H1 (cell line): ENCODE measurements around the gene CIAO2A. TPM values are rescaled to one million over a fixed set of nuclear protein-coding genes. Genes with fewer than 3 reads are reported as not detected.
A peak's percentile ranks its signal among the peaks of the same experiment; 100 is the strongest.

Source experiments
- ASH2L ChIP-seq: fragments of 200-600, 300-600 bp; sonication (generic); IDR thresholded peaks from one replicate; pipeline ENCODE4 v1.7.1; 2017; ENCODE audit warnings: low read length
- CBX8 ChIP-seq: fragments of 300-800, 300-1000 bp; sonication (generic); IDR thresholded peaks from 2 replicates; pipeline ENCODE4 v1.7.1; 2016; ENCODE audit warnings: low read depth, low read length, borderline replicate concordance
- CHD2 ChIP-seq: IDR thresholded peaks from 2 replicates; pipeline ENCODE4 v1.6.1; 2012; ENCODE audit warnings: low read length, improper control_type of control experiment
- CTCF ChIP-seq, 3 experiments: IDR thresholded peaks; 1 replicate in 2 of 3; 2 replicates in 1 of 3; pipeline versions ENCODE4 v1.5.1 to v1.6.1; 2011; ENCODE audit warnings: low read length in 3 of 3, mild to moderate bottlenecking in 3 of 3, inconsistent platforms in 2 of 3, low read depth in 1 of 3, moderate library complexity in 1 of 3; ENCODE audit not compliant: insufficient read depth in 1 of 3; ENCODE audit errors: control extremely low read depth in 1 of 3
- GABPA ChIP-seq: IDR thresholded peaks from 2 replicates; pipeline ENCODE4 v1.6.1; 2011; ENCODE audit warnings: mild to moderate bottlenecking, low read length, moderate library complexity, borderline replicate concordance; ENCODE audit not compliant: insufficient read depth
- HDAC2 ChIP-seq, 2 experiments: fragments of 300-600 bp in 1 of 2; sonication (generic) in 1 of 2; IDR thresholded peaks; 2 replicates each; pipeline ENCODE4 v1.6.1; 2011 to 2012; ENCODE audit warnings: low read depth in 2 of 2, low read length in 2 of 2, mild to moderate bottlenecking in 2 of 2, moderate library complexity in 2 of 2, borderline replicate concordance in 1 of 2, inconsistent platforms in 1 of 2
- KDM4A ChIP-seq: IDR thresholded peaks from one replicate; pipeline ENCODE4 v1.7.1; 2012; ENCODE audit warnings: low read depth, mild to moderate bottlenecking, moderate library complexity, low read length, inconsistent platforms; ENCODE audit not compliant: severe bottlenecking
- SP1 ChIP-seq: IDR thresholded peaks from 2 replicates; pipeline ENCODE4 v1.6.1; 2011; ENCODE audit warnings: low read depth, low read length
- SP4 ChIP-seq: IDR thresholded peaks from 2 replicates; pipeline ENCODE4 v1.6.1; 2012; ENCODE audit warnings: low read length, inconsistent platforms
- SRF ChIP-seq: IDR thresholded peaks from 2 replicates; pipeline ENCODE4 v1.6.1; 2011; ENCODE audit warnings: mild to moderate bottlenecking, low read depth, low read length, moderate library complexity
- SUZ12 ChIP-seq: fragments of 200-600 bp; sonication (generic); IDR thresholded peaks from 2 replicates; pipeline ENCODE4 v1.6.1; 2012; ENCODE audit warnings: mild to moderate bottlenecking, inconsistent platforms, low read length, moderate library complexity, mixed read lengths
- TAF7 ChIP-seq: optimal IDR thresholded peaks from 2 replicates; pipeline ENCODE3; 2011; ENCODE audit warnings: low read depth, mild to moderate bottlenecking, inconsistent platforms, low read length, moderate library complexity, borderline replicate concordance
- TCF12 ChIP-seq: IDR thresholded peaks from 2 replicates; pipeline ENCODE4 v1.6.1; 2011; ENCODE audit warnings: low read depth, mild to moderate bottlenecking, low read length
- TEAD4 ChIP-seq: IDR thresholded peaks from 2 replicates; pipeline ENCODE4 v1.6.1; 2012; ENCODE audit warnings: low read depth, low read length, inconsistent platforms, mixed read lengths
- YY1 ChIP-seq: IDR thresholded peaks from 2 replicates; pipeline ENCODE4 v1.6.1; 2011; ENCODE audit warnings: low read depth, mild to moderate bottlenecking, low read length
- polyA plus RNA-seq, 7 experiments: library from polyadenylated mRNA; depleted of rRNA in 3 of 7; stranded (reverse) in 5 of 7; unstranded in 2 of 7; fragments of >200 nt in 5 of 7; fragments of 200-250 nt in 2 of 7; gene quantifications; 1 replicate in 5 of 7; 2 replicates in 1 of 7; 4 replicates in 1 of 7; pipeline versions ENCODE4 v1.2.1 to v1.2.3, GENCODE V29; 2011 to 2013; ENCODE audit warnings: missing spikeins in 2 of 7, mixed read lengths in 2 of 7
- total RNA-seq: library from RNA; stranded (reverse); fragmentation: NEBNext Ultra II Directional; extraction: Animal tissue kit (Norgen Biotek cat#: 25700); gene quantifications from 2 replicates; pipeline ENCODE4 v1.2.1, GENCODE V29; 2021
- TF ChIP-seq, protein P1 (sequence below): IDR thresholded peaks from 2 replicates; pipeline ENCODE4 v1.6.1; 2011; ENCODE audit warnings: low read depth, mild to moderate bottlenecking, low read length; ENCODE audit not compliant: insufficient read depth
- TF ChIP-seq, protein P2 (sequence below): IDR thresholded peaks from 2 replicates; pipeline ENCODE4 v1.6.1; 2011; ENCODE audit warnings: low read length, improper control_type of control experiment

Gene CIAO2A
- total and polyA plus RNA-seq, 2 of the 8 experiments (the other 6 are each of a cell fraction or from before 2014, with no cell fraction given), result 76.4 to 86.5 TPM

DNA sequence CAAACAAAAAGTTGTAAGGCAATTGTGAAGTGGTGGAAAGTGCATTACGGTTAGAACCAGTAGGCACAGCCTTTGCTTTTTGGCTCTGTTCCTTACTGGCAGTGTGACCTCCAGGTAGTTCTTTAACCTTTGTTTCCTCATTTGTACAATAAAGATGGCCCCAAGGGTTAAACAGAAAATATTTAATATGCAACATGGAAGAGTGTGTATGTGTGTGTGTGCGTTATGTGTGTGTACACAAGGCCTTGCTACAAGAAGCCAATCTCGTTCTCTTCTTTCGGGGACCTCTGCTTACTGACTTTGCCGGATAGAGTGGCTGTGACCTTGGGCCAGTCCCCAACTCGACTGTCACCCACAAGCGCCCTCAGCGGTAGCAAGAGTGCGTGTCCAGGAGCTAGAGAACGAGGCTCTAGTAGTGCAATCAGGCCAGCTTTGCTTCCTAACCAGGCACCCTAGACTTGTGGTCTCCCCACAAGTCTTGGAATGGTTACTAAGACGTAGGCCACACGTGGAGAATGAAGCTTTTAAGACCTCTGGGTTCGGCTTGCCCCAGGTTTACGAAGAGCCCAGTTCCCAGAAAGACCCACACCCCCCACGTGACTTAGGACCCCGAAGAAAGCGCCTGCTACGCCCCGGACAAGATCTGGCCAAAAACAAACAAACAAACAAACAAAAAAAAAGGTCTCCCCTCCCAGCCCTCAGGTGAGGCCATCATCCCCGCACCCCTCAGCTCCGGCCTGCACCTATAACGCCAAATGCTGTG, 593 bp downstream of the CIAO2A start (continued):
- TF ChIP-seq CHD2, result no peak
- TF ChIP-seq HDAC2 (IDR thresholded peaks at IDR 0.05; ENCODE audit: borderline replicate concordance in 1 of 2, low read depth in 2 of 2, low read length in 2 of 2), result peak in 1 of 2 experiments; percentile 39; a peak in 1 of 4 replicates
- no peak for TF ChIP-seq SUZ12
- TF ChIP-seq GABPA, result no peak
- TF ChIP-seq, protein P1, sequence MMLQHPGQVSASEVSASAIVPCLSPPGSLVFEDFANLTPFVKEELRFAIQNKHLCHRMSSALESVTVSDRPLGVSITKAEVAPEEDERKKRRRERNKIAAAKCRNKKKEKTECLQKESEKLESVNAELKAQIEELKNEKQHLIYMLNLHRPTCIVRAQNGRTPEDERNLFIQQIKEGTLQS, result peak; percentile 57; the same call in 1 of the 2 replicates
- peak in 2 of 3 experiments; percentile 19 to 30; a peak in 2 of 4 replicates for TF ChIP-seq CTCF (IDR thresholded peaks at IDR 0.05; ENCODE audit: control extremely low read depth in 1 of 3, insufficient read depth in 1 of 3, low read depth in 1 of 3, low read length in 3 of 3)
- no peak for TF ChIP-seq SRF
- no peak for TF ChIP-seq ASH2L
- TF ChIP-seq, protein P2, sequence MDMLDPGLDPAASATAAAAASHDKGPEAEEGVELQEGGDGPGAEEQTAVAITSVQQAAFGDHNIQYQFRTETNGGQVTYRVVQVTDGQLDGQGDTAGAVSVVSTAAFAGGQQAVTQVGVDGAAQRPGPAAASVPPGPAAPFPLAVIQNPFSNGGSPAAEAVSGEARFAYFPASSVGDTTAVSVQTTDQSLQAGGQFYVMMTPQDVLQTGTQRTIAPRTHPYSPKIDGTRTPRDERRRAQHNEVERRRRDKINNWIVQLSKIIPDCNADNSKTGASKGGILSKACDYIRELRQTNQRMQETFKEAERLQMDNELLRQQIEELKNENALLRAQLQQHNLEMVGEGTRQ, result peak; percentile 82
- peak; percentile 72 for TF ChIP-seq KDM4A
- no peak for TF ChIP-seq TCF12
- TF ChIP-seq TEAD4, result no peak
- TF ChIP-seq SP1, result no peak
- peak; percentile 46 for TF ChIP-seq TAF7
- peak; percentile 95 for TF ChIP-seq SP4
- TF ChIP-seq YY1, result no peak
- no peak for TF ChIP-seq CBX8
- TF ChIP-seq, all 59 proteins: peak for 9
